ENCODE measurements around the gene ITGA2B. TPM values are rescaled to one million over a fixed set of nuclear protein-coding genes. Genes with fewer than 3 reads are reported as not detected.

ITGA2B gene
- total and polyA plus RNA-seq, 2 of the 13 experiments (the other 11 are each of a cell fraction or from before 2014, with no cell fraction given) = 0.38 to 1.1 TPM

DNA sequence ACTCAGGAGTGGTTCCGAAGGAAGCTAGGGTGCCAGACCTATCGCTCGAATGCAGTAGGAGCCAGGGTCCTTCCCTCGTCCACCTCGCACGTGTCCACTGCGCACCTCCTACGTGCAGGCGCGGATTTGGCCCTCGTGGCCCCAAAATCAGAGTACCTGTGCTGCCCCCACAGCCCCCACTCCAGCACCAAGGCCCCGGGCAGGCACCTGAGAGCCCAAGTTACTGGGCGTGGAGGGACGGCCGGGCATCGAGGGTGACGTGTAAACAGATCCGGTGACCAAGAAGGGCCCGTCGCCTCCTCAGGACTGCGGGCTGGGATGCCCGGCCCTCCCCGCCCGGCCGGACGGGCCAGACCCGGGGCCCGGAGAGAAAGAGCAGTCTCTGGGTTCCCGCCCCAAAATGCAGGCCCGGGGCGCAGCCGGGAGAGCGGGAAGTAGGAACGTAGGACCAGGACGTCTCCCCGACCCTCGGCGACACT, 65.3 kb downstream of the ITGA2B start (continued):
- no peak for TF ChIP-seq CEBPZ (IDR thresholded peaks at IDR 0.05; ENCODE audit: low read length)
- no peak for TF ChIP-seq NCOR1 (IDR thresholded peaks at IDR 0.05; ENCODE audit: borderline replicate concordance, low read length)
- 0 out of 2 replicates have a peak, but pooled peaks have one; percentile 30 for TF ChIP-seq KLF11 (CRISPR knock-in tag; IDR thresholded peaks at IDR 0.05)
- no peak for TF ChIP-seq SIX4 (CRISPR knock-in tag; IDR thresholded peaks at IDR 0.05)
- no peak for TF ChIP-seq ZNF446 (CRISPR knock-in tag; IDR thresholded peaks at IDR 0.05)
- 0 out of 2 replicates have a peak, but pooled peaks have one; percentile 27 for TF ChIP-seq ZNF124 (CRISPR knock-in tag; IDR thresholded peaks at IDR 0.05)
- TF ChIP-seq ARNT (IDR thresholded peaks at IDR 0.05) = no peak
- TF ChIP-seq BCL6 (CRISPR knock-in tag; IDR thresholded peaks at IDR 0.05) = no peak
- TF ChIP-seq ZSCAN22 (CRISPR knock-in tag; IDR thresholded peaks at IDR 0.05) = no peak
- peak; percentile 31; the same call in 1 of the 2 replicates for TF ChIP-seq KDM3A (CRISPR knock-in tag; IDR thresholded peaks at IDR 0.05; ENCODE audit: low read depth)
- peak; percentile 54; the same call in 1 of the 2 replicates for TF ChIP-seq ZC3H13 (CRISPR knock-in tag; IDR thresholded peaks at IDR 0.05)
- TF ChIP-seq MTF1 (CRISPR knock-in tag; IDR thresholded peaks at IDR 0.05) = no peak
- no peak for TF ChIP-seq ZFP1 (CRISPR knock-in tag; IDR thresholded peaks at IDR 0.05)
- TF ChIP-seq ZNF576 (CRISPR knock-in tag; IDR thresholded peaks at IDR 0.05) = no peak
- peak; percentile 96; the same call in 1 of the 2 replicates for TF ChIP-seq ZNF234 (CRISPR knock-in tag; conservative IDR thresholded peaks at IDR 0.05)
- TF ChIP-seq, protein P1, sequence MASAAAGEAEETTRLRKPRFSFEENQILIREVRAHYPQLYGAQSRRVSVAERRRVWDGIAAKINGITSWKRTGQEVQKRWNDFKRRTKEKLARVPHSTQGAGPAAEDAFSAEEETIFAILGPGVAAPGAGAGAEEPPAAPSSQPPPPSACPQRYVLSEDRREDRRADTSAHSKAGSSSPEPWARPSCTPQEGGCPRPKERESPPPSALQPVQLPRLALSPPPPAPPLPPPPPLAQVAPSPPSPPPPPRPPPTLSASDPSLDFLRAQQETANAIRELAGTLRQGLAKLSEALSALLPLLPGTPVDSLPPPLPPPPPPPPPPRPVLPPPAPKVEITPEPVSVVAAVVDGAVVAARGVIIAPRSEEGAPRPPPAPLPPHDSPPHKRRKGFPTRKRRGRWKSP (CRISPR knock-in tag; IDR thresholded peaks at IDR 0.05) = peak; percentile 38
- no peak for TF ChIP-seq FLYWCH1 (CRISPR knock-in tag; IDR thresholded peaks at IDR 0.05)
- TF ChIP-seq, protein P2, sequence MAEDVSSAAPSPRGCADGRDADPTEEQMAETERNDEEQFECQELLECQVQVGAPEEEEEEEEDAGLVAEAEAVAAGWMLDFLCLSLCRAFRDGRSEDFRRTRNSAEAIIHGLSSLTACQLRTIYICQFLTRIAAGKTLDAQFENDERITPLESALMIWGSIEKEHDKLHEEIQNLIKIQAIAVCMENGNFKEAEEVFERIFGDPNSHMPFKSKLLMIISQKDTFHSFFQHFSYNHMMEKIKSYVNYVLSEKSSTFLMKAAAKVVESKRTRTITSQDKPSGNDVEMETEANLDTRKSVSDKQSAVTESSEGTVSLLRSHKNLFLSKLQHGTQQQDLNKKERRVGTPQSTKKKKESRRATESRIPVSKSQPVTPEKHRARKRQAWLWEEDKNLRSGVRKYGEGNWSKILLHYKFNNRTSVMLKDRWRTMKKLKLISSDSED (CRISPR knock-in tag; IDR thresholded peaks at IDR 0.05) = no peak
- peak; percentile 87 for TF ChIP-seq ZNF501 (CRISPR knock-in tag; IDR thresholded peaks at IDR 0.05)
- TF ChIP-seq ZNF605 (CRISPR knock-in tag; IDR thresholded peaks at IDR 0.05) = peak; percentile 93; the same call in 1 of the 2 replicates
- TF ChIP-seq RORA (CRISPR knock-in tag; IDR thresholded peaks at IDR 0.05) = no peak
- TF ChIP-seq PBX2 (CRISPR knock-in tag; IDR thresholded peaks at IDR 0.05) = no peak
- peak; percentile 30; the same call in 1 of the 2 replicates for TF ChIP-seq ZNF598 (CRISPR knock-in tag; IDR thresholded peaks at IDR 0.05; ENCODE audit: borderline replicate concordance)
- no peak for TF ChIP-seq PHF5A (CRISPR knock-in tag; IDR thresholded peaks at IDR 0.05; ENCODE audit: low read depth, unreplicated experiment)
- TF ChIP-seq, protein P3, sequence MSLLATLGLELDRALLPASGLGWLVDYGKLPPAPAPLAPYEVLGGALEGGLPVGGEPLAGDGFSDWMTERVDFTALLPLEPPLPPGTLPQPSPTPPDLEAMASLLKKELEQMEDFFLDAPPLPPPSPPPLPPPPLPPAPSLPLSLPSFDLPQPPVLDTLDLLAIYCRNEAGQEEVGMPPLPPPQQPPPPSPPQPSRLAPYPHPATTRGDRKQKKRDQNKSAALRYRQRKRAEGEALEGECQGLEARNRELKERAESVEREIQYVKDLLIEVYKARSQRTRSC (CRISPR knock-in tag; IDR thresholded peaks at IDR 0.05; ENCODE audit: low read depth) = peak; percentile 55; the same call in 1 of the 2 replicates
- no peak for TF ChIP-seq SSRP1 (CRISPR knock-in tag; IDR thresholded peaks at IDR 0.05)
